Measurements from ENCODE around the gene ALG1L2.
"Not testable (repeated sequence)": the region's sequence is repeated elsewhere in the genome, so short reads cannot be mapped to it uniquely, and the experiment has no call there.

DNA sequence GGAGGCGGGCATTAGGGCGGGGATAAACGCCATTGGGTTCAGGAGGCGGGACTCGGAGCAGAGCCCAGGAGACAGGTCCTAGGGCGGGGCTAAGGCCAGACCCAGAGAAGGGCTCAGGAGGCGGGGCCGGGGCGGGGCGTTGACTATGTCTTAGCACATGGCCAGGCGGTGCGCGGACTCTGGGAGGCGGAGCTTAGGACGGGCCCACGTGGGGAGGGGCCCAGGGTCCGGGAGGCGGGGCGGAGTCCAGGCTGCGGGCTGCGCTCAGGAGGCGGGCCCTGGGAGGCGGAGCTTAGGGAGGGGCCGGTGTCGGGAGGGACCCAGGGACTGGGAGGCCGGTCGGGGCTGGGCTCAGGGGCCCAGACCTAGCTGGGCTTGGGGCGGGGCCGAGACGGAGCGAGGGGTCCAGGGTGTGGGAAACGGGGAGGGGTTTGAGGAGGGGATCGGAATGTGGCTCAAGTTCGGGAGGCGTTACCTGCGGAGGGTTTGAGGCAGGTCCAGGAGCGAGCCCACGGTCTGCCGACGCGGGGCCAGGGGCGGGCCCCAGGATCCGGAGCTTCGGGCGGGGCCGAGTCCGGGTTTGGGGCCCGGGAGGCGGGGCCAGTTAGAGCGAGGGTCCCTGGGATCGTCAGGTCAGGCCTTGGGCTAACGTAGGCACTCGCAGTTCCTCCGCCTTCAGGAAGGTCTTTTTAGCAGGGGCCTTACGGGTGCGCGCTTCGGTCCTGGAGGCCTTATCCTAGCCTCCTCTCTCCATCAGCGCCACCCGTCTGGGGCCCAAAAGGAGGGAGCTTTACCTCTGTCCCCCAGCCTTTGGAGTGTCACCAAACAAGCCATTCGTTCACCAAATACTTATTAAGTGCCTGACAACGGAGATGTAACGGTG, 30.5 kb downstream of the ALG1L2 start:
- not testable (repeated sequence) for TF ChIP-seq YY1 (IDR thresholded peaks at IDR 0.05; ENCODE audit: low read depth); CEBPB (IDR thresholded peaks at IDR 0.05); EGR1 (IDR thresholded peaks at IDR 0.05); FOXM1 (IDR thresholded peaks at IDR 0.05; ENCODE audit: borderline replicate concordance, low read depth)
- TF ChIP-seq, protein P1, sequence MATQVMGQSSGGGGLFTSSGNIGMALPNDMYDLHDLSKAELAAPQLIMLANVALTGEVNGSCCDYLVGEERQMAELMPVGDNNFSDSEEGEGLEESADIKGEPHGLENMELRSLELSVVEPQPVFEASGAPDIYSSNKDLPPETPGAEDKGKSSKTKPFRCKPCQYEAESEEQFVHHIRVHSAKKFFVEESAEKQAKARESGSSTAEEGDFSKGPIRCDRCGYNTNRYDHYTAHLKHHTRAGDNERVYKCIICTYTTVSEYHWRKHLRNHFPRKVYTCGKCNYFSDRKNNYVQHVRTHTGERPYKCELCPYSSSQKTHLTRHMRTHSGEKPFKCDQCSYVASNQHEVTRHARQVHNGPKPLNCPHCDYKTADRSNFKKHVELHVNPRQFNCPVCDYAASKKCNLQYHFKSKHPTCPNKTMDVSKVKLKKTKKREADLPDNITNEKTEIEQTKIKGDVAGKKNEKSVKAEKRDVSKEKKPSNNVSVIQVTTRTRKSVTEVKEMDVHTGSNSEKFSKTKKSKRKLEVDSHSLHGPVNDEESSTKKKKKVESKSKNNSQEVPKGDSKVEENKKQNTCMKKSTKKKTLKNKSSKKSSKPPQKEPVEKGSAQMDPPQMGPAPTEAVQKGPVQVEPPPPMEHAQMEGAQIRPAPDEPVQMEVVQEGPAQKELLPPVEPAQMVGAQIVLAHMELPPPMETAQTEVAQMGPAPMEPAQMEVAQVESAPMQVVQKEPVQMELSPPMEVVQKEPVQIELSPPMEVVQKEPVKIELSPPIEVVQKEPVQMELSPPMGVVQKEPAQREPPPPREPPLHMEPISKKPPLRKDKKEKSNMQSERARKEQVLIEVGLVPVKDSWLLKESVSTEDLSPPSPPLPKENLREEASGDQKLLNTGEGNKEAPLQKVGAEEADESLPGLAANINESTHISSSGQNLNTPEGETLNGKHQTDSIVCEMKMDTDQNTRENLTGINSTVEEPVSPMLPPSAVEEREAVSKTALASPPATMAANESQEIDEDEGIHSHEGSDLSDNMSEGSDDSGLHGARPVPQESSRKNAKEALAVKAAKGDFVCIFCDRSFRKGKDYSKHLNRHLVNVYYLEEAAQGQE (IDR thresholded peaks at IDR 0.05; ENCODE audit: low read depth) = not testable (repeated sequence)
- TF ChIP-seq, protein P2, sequence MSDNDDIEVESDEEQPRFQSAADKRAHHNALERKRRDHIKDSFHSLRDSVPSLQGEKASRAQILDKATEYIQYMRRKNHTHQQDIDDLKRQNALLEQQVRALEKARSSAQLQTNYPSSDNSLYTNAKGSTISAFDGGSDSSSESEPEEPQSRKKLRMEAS (IDR thresholded peaks at IDR 0.05) = not testable (repeated sequence)

All from Ishikawa (cell line).